GM18498 (cell line): ENCODE data around the gene KDM8.
A peak's percentile ranks its signal among the peaks of the same experiment; 100 is the strongest.

Experiments
- ATAC-seq: cut with Tn5 transposase; IDR thresholded peaks from one replicate; pipeline ENCODE4 v1.9.1; 2021; ENCODE audit warnings: mild to moderate bottlenecking, moderate library complexity; ENCODE audit not compliant: unreplicated experiment

Gene KDM8

DNA sequence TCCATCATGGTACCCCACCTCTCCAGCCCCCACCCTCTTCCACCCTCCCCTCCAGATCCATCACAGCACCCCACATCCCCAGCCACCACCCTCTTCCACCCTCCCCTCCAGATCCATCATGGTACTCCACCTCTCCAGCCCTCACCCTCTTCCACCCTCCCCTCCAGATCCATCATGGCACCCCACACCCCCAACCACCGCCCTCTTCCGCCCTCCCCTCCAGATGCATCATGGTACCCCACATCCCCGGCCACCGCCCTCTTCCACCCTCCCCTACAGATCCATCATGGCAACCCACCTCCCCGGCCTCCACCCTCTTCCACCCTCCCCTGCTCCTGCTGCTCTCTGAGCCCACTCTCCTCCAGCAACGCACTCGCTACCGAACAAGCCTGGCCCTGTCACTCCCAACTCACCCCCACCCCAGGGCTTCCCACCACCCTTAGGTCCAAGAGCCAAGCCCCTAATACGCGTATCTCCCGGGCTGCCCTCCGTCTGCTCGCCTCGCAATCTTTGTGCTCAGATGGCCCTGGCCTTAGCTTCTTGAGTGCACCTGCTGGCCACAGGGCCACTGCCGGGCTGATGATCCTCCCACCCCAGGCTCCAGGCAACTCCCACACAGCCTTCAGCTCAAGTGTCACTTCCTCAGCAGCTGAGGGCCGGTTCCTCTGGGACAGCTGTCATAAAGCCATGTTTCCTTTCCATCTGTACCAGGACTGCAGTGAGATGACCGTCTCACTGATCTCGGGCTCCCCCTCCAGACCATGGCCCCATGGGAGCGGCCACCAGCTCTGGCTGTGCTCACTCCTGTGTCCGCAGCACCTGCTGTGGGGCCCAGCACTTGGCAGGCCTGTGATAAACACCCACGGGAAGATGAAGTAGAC, 25.5 kb downstream of the KDM8 start:
- no peak for ATAC-seq

DNA sequence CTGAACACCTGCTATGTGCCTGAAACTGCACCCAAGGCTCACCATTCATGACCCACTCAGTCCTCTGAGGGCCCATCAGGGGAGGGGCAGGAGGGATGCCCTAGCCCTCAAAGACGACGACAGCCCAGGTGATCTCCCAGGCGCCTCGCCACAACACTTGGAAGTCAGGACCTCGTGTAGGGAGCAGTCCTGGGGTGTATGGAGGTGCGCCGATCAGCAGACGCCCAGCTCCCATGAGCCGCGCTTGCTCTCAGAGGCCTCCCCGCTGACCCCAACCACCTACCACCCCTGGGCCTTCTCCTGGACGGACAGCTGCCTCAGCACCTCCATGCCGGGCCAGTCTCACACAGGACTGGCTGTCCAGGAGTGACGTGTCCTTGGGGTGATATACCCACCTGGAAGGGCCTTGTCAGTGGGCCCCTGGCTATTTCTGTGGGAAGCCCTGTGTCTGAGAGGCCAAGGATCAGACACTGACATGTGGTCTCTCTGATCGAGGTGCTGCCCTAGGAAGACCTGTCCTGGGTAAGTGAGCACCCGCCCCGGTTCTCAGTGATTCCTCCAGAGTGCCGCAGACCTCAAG, 26.7 kb downstream of the KDM8 start:
- ATAC-seq = no peak

GRCh38 chr16:27230562-27231001, 27.3 kb downstream of the KDM8 start:
- ATAC-seq = no peak

GRCh38 chr16:27231692-27232060, 28.4 kb downstream of the KDM8 start:
- no peak for ATAC-seq

DNA sequence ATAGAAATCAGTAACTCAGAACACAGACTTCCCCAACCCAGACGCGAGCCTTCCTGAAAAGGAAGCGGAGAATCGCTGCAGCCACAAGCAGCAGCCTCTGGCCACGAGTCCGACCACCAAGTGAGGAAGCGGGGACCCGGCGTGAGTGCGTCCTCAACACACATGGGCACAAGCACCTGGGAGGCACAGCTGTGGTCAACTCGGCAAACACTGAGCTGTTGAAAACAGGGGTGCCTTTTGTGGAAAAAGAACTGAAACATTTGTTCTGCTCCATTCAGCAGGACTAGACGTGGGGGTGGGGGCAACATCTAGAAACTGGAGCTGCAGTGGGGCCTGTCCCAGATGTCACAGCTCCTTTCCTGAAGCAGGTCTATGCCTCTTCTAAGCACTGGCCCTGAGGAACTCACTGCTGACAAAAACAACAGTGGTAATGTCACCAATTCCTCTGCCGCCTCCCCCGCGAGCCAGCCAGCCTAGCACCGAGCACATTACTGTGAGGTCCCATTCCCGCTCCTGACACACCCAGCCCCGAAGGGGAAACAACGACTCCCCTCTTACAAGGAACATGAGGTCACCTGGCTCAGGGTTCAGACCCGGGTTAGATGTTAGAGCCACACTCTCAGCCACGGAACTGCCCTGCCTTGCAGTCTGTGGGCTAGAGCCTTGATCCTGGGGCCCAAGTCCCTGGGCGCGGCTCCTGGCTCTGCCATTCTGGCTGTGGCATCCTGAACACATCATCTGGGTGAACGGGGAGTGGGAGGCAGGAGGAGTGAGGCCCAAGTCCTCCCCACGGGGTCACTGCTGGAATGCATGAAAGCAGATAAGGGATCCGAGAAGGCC, 29.0 kb downstream of the KDM8 start:
- ATAC-seq = peak; percentile 76

DNA sequence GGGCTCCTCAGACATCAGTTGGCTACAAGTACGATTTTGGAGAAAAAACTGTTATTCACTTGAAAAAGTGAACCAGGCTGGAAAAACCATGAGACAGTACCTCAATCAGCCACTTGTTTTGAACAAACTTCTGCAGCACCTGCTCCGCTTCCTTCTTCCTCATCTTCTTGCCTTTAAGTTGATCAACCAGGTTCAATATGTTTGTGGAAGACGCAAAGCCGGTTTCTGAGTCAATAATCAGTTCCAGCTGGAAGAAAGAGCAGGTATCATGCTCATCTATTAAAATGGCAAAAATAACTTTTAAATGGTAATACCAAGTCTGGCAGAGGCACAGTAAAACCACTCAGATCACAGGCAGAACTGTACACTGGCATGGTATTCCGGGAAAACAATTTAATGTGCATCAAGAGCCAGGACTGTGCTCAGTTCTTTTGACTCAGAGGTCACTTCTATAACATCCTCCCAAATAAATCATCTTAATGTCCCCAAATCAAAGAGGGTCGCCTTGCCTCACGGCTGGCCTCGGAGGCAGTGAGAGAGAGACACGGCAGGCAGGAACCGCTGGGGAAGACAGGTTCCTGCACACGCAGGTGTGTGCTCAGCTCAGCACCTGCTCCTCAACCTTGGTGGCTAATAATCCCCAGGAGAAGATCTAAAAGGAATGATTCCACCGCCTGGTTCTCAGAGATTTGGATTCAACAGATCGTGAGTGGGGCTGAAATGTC, 29.7 kb downstream of the KDM8 start:
- ATAC-seq = no peak

- ATAC-seq = no peak
These were observed 30.4 kb downstream of the KDM8 start for GRCh38 chr16:27233731-27234130.

- ATAC-seq = no peak
These were observed 30.8 kb downstream of the KDM8 start for GRCh38 chr16:27234171-27234570.

- ATAC-seq = no peak
These were observed 31.3 kb downstream of the KDM8 start for GRCh38 chr16:27234603-27235002.

DNA sequence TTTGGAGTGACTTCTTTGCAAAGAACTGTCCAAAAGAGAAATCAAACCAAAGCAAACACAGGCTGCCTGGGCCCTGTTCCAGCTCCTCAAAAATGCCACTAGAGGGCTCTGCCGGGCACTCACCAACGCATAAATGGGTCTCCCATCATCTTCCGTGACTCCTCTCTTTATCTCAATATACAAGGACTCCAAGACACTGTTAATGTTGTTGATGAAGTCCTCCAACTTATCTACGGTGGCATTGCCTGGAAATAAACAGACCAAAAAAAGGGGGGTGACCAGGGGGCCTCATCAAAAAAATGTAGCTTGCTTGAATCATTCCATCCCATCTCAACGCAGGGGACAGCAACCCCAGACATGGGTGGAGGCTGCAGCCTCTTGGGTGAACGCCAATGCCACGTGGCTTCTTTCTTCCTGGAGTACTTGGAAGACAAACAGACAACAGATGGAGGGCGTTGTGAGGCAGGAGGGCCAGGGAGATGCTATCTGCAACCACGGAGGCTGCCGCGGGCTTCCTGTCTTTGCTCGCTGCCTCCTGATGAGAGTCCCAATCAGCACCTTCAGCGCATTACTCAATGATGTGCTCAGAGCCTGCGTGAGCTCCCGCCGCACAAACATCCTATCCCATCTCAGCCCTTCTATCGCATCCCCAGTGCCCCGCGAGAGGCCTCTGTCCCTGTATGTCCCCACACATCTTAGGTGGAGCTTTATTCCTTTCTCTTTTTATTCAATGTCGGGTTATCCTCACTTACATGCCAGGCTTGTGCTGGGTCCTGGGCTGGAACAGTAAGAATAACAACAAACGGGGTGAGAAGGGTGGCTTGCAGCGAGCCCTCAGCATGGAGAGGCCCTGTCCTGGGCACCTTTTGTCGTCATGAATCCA, 32.0 kb downstream of the KDM8 start:
- no peak for ATAC-seq

DNA sequence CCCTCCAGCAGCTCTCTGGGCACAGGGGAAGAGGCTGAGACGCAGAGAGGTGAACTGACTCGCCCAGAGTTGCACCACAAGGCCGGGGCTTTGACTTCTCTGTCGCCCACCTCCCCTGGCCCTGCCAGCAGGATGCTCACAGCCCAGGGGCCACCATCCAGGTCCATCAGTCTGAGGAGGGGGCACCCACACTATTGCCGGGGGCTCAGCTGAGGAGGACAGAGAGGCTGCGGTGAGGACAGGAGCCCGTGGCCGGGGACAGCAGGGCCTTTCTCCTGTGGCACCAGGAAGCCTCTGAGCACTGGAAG, 32.6 kb downstream of the KDM8 start:
- no peak for ATAC-seq

DNA sequence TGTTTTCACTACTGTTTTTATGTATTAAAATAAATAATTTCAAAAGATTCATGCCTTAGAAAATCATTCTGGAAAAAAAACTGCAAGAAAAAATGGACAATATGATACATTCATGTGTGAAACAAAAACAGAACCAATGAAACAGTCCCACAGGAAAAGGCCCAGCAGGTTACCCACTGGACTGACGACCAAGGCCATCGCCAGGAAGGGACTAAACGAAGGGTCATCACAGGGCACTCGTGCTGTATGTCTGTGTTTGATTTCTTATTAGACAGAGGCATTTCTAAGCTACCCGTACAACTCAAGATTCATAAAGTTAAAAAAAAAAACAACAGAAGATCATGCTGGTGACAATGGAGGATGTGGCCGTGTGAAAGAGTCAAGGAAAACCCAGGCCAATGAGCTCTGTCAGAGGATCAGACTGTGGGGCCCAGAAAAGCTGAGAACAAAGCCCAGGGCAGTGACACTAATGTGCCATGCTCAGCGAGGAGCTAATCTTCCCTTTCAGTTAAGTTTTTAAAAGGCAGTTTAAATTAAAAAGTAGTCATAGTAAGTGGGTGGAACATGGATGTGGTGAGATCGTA, 33.4 kb downstream of the KDM8 start:
- ATAC-seq = no peak

DNA sequence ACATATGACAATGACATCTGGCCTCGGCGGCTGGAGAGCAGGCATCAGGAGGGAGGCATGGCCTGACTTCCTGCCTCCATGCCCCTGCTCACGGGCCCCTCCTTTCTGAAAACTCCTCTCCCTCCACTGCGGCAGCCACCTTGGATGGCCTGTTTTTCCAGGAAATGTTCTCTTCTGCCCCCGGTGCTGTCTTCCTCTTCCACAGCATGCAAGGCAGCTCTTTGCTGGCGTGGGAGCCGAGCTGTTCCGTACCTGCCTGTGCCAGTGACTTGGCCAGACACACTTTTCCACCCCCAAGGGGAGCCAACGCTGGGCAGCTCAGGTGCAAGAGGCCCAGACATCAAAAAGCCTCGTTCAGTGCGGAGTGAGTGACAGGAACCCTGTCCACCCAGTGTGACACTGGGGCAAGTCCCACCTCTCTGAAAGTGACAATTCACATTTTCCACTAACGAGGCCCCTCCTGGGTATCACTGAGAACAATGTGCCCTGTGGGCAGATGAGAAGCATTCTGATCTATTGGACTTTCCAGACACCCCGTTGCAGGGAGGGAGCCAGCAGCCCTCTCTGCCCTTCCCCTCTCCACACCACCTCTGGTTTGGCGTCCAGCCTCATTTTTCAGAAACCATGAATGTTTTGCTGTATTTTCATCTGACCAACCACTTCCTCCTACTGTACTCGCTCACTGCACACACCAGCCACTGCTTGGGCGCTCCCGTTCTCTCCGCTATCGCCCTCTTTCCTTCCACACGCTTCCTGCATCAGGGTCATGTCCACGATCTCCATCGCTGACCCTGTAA, 34.1 kb downstream of the KDM8 start:
- ATAC-seq = peak; percentile 83

DNA sequence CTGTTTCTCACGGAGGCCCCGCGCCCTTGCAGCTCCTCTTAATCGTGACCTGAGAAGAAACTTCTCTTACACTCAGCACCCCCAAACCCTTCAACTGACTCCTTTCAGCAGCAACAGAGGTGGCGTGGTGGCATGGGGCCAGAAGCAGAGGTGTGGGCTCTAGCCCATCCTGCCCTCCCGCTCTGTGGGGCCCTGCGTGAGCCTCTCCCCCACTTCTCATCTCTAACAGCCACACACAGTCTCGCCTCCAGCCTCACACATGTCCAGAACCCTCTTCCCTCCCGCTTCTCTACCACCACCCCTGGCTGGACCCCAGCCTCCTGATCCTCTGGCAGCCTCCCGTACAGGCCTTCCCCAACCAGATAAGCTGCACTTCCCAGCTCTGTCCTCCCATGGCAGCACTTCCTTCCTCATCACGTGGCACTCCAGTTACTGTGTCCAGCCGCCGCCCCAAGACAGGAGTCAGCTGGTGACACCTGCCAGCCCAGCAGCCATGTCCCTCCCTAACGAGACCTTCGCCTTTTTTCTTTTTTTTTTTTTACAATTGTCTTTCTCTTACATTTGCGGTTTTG, 34.8 kb downstream of the KDM8 start:
- ATAC-seq = peak; percentile 32

DNA sequence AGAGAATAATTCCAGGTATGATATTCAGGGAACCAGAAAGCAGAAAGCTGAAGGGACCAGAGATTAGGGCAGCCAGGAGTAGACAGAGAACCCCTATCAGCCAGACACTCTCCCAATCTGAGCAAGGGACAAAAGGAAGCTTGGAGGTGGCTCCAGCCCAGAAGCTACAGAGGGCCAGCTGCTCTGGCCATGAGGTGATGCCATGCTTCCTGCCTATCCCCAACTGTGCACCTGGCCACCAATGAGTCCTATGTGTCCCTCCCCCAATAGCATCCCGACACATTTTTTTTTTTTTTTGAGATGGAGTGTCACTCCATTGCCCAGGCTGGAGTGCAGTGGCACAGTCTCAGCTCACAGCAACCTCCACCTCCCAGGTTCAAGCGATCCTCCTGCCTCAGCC, 35.3 kb downstream of the KDM8 start:
- no peak for ATAC-seq

DNA sequence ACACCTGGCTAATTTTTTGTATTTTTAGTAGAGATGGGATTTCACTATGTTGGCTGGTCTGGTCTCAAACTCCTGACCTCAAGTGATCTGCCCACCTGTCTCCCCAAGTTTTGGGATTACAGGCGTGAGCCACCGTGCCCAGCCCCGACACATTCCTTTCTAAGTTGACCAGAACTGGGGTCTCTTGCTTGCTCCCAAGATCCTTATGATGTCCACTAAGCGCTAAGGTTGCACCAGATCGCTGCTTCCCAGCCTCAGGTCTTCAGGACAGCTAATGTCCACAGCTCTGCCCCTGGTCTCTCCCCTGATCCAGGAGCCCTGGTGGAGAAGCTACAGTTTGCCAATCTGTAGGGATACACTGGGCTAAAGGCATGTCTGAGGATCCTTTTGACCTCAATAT, 35.7 kb downstream of the KDM8 start:
- ATAC-seq = no peak

DNA sequence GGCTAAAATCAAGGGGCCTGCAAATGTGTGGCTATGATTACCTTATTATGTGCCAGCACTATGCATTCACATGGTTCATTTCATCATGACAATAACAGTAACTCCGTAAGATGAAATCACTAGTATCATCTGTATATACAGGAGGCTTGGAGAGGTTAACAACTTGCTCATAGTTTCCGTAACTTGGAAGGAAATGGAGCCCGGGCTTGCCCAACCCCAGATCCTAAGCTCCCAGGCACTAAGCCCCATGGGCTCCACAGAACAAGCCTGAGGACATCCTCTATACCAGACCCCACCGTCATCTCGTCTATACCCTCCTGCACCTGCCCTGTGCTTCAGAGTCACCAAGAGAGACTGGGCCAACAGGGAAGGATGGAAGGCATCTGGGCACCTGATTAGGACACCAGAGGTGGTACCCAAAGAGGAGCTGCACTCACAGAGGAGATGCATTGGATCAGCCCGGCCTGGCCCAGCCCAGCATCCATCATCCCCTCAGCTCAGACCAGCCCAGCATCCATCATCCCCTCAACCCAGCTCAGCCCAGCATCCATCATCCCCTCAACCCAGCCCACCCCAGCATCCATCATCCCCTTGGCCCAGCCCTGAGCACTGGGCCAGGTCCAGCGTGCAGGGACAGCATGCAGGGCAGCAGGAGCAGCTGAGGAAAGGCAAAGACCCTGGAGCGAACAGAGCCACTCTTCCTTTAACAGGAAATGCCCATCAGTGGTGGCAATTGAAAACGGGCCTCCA, 36.8 kb downstream of the KDM8 start:
- no peak for ATAC-seq

DNA sequence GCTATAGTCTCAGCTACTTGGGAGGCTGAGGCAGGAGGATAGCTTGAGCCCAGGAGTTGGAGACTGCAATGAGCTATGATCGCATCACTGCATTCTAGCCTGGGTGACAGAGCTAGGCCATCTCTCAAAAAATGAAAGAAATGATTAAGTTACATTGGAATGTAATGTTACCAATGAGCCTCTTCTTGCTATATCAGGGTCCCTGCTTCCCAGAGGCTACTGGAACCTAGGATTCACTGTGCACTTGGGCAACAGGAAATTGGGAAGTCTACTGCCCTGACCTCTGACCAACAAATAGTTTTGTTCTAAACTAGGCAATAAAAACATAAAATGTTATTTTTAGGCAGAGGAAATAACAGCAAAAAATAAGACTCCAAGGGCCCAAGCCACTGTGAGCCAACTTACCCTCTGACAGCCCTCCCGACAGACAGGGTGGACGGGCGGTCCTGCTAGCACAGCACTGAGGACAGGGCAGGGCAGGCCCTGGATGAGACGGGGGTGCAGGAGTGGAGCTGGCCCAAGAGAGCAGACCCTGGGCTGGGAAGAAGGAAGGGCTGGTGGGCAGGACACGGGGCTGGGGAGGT, 37.7 kb downstream of the KDM8 start:
- no peak for ATAC-seq
